Measurements from ENCODE around the gene HMX3. TPM values are rescaled to one million over a fixed set of nuclear protein-coding genes. Genes with fewer than 3 reads are reported as not detected.

Gene HMX3
- total and polyA plus RNA-seq, 2 of the 8 experiments (the other 6 are each of a cell fraction or from before 2014, with no cell fraction given) = 0.05 TPM; not detected in 1

- no peak overlapping the region for H3K14ac ChIP-seq (ENCODE audit: insufficient read length)
- no peaks in the 10 kb centered on the region for H3K9me3 ChIP-seq (ENCODE audit: insufficient read depth in 2 of 2, low read depth in 1 of 2, low read length in 1 of 2)
- no peak overlapping the region for H3K18ac ChIP-seq (ENCODE audit: extremely low read depth, low read length)
- H2AK5ac ChIP-seq (ENCODE audit: low read depth, low read length) = no peak overlapping the region
- H3K4ac ChIP-seq (replicated peaks; ENCODE audit: insufficient read length, low read depth, low read length) = no peak overlapping the region
- FAIRE-seq (no peak), DNase-seq (ENCODE audit: low read depth in 1 of 2, low spot score in 2 of 2) (no peak)
- H3K9ac ChIP-seq (replicated peaks in 1 of 4; ENCODE audit: extremely low read depth in 1 of 4, low read depth in 3 of 4, low read length in 3 of 4) = no peak overlapping the region
- no peak overlapping the region for H2BK5ac ChIP-seq (ENCODE audit: low read depth, low read length)
- H4K91ac ChIP-seq (replicated peaks; ENCODE audit: insufficient read length, low read length) = no peak overlapping the region
- H3K23ac ChIP-seq (ENCODE audit: insufficient read length) = no peak overlapping the region
- H3K4me3 ChIP-seq (ENCODE audit: extremely low read depth in 1 of 4, insufficient read depth in 2 of 4, low read depth in 3 of 4, low read length in 4 of 4) = no peak overlapping the region
- H3K36me3 ChIP-seq (ENCODE audit: control insufficient read depth in 2 of 4, insufficient read depth in 4 of 4, low read length in 3 of 4) = peaks cover 0 to 13% (median 3%) of the 10 kb centered on the region in 4 experiments; a peak in 6 of 8 replicates
- POLR2A ChIA-PET (ENCODE audit: partially characterized antibody) = interaction anchor here (1.3 to 2.2 kb wide), 3 partner anchors 9 to 153 kb away, joined by 3 to 6 read pairs (median 5); no protein-coding TSS in a partner anchor
- H3K4me2 ChIP-seq (ENCODE audit: insufficient read depth in 1 of 2, low read depth in 2 of 2, low read length in 2 of 2) = no peak overlapping the region
- no peak overlapping the region for H2BK20ac ChIP-seq (ENCODE audit: low read length)
- no peak overlapping the region for H2BK12ac ChIP-seq (ENCODE audit: low read depth, low read length)
- peak overlapping the region; percentile 83 for H3K56ac ChIP-seq (replicated peaks; ENCODE audit: insufficient read length, low read depth, low read length)
- H4K5ac ChIP-seq (ENCODE audit: insufficient read length, low read depth, low read length) = no peak overlapping the region
- H3K4me1 ChIP-seq (replicated peaks in 1 of 4; ENCODE audit: control insufficient read depth in 3 of 4, insufficient read depth in 4 of 4, low read length in 3 of 4) = no peaks in the 10 kb centered on the region
- no peaks in the 10 kb centered on the region for H3K23me2 ChIP-seq (ENCODE audit: low read depth, low read length)
- H3K27me3 ChIP-seq (replicated peaks in 1 of 4; ENCODE audit: control insufficient read depth in 3 of 4, extremely low read depth in 1 of 4, insufficient read depth in 3 of 4, low read length in 3 of 4) = no peaks in the 10 kb centered on the region
- no peak overlapping the region for H3K27ac ChIP-seq (ENCODE audit: low read depth, low read length)
- no peaks in the 10 kb centered on the region; the same call in 1 of the 2 replicates for H3K79me1 ChIP-seq (ENCODE audit: low read depth, low read length)
- TF ChIP-seq BCL11A (IDR thresholded peaks at IDR 0.05; ENCODE audit: low read depth in 2 of 2, low read length in 2 of 2) (no peak), SIX5 (IDR thresholded peaks at IDR 0.05; ENCODE audit: low read depth, low read length) (peak; percentile 40), CTCF (IDR thresholded peaks at IDR 0.05; ENCODE audit: control extremely low read depth in 1 of 3, insufficient read depth in 1 of 3, low read depth in 1 of 3, low read length in 3 of 3) (no peak), NRF1 (IDR thresholded peaks at IDR 0.05; ENCODE audit: low read depth, low read length) (no peak)
- no peak overlapping the region for H2AFZ ChIP-seq (ENCODE audit: low read length)
- H3K79me2 ChIP-seq (ENCODE audit: control insufficient read depth in 1 of 2, insufficient read depth in 2 of 2, low read length in 2 of 2) = peaks cover 0 to 6% of the 10 kb centered on the region in 2 experiments; a peak in 1 of 4 replicates
- no peak overlapping the region for H4K8ac ChIP-seq (ENCODE audit: extremely low read depth, insufficient read depth, low read length)
- H2BK120ac ChIP-seq (replicated peaks; ENCODE audit: low read depth, low read length) = no peak overlapping the region
- 84% methylated on average over 9 of the region's 9 CpGs; no CpG with 5 or more reads in 1 of the 2 experiments for WGBS, 2 experiments (ENCODE audit: extremely low coverage in 1 of 2, insufficient coverage in 1 of 2, insufficient read length in 1 of 2, insufficient replicate concordance in 2 of 2, low coverage in 1 of 2, low lambda C conversion rate in 2 of 2, missing lambda C conversion rate in 1 of 2)
- H2BK15ac ChIP-seq (ENCODE audit: low read length) = no peak overlapping the region
- H4K20me1 ChIP-seq (replicated peaks in 1 of 2; ENCODE audit: control insufficient read depth in 1 of 2, insufficient read depth in 2 of 2, low read length in 2 of 2) = no peaks in the 10 kb centered on the region
- CTCF ChIA-PET (ENCODE audit: partially characterized antibody) = interaction anchor here (0.6 to 1.7 kb wide), 3 partner anchors 10 to 404 kb away, joined by 3 to 11 read pairs (median 3); no protein-coding TSS in a partner anchor
These were observed 39.9 kb downstream of the HMX3 start for GRCh38 chr10:123175389-123176387.
